Effector memory CD8-positive, alpha-beta T cell (primary cell): Measurements from ENCODE around the gene CELF5.
A peak's percentile ranks its signal among the peaks of the same experiment; 100 is the strongest.

Experiments
- ATAC-seq: fragments of 150-1000 bp; cut with Tn5 transposase; replicated peaks from 2 replicates; pipeline ENCODE4 v1.10.0; 2021; ENCODE audit warnings: mild to moderate bottlenecking, moderate library complexity
- DNase-seq, 3 experiments: peaks; one replicate each; pipeline ENCODE4 v3.0.0; 2021
- H3K27ac Mint-ChIP-seq, 2 donors: one replicate each; pipeline ENCODE4 v1.8.0; 2022; ENCODE audit warnings: mild to moderate bottlenecking in 2 of 2, mixed read lengths in 2 of 2, moderate library complexity in 2 of 2
- H3K27me3 Mint-ChIP-seq, 2 donors: one replicate each; pipeline ENCODE4 v1.8.0; 2022; ENCODE audit warnings: mixed read lengths in 2 of 2
- H3K36me3 Mint-ChIP-seq: one replicate; pipeline ENCODE4 v1.8.0; 2022; ENCODE audit warnings: mild to moderate bottlenecking, moderate library complexity, mixed read lengths; ENCODE audit not compliant: insufficient read depth
- H3K4me1 Mint-ChIP-seq, 2 donors: one replicate each; pipeline ENCODE4 v1.8.0; 2022; ENCODE audit warnings: low read depth in 2 of 2, mixed read lengths in 2 of 2
- H3K4me3 Mint-ChIP-seq, 2 donors: one replicate each; pipeline ENCODE4 v1.8.0; 2022; ENCODE audit warnings: mild to moderate bottlenecking in 2 of 2, mixed read lengths in 2 of 2, moderate library complexity in 2 of 2
- H3K9me3 Mint-ChIP-seq, 2 donors: one replicate each; pipeline ENCODE4 v1.8.0; 2022; ENCODE audit warnings: mixed read lengths in 2 of 2

CELF5 gene

GRCh38 chr19:3269916-3270671 is 45.6 kb downstream of the CELF5 start:
- peaks cover 4 to 10% of the 10 kb centered on the region in 2 donors for H3K4me1 Mint-ChIP-seq
- DNase-seq: no peak
- no peak overlapping the region for H3K4me3 Mint-ChIP-seq
- no peak overlapping the region for H3K27ac Mint-ChIP-seq
- peaks cover 3% of the 10 kb centered on the region for H3K36me3 Mint-ChIP-seq
- H3K27me3 Mint-ChIP-seq: peaks cover 38 to 62% of the 10 kb centered on the region in 2 donors
- no peak for ATAC-seq
- H3K9me3 Mint-ChIP-seq: no peaks in the 10 kb centered on the region

GRCh38 chr19:3270902-3271301 is 46.4 kb downstream of the CELF5 start:
- ATAC-seq (no peak), DNase-seq (no peak)
- peaks cover 3% of the 10 kb centered on the region for H3K36me3 Mint-ChIP-seq
- peaks cover 7 to 13% of the 10 kb centered on the region in 2 donors for H3K4me1 Mint-ChIP-seq
- no peak overlapping the region for H3K4me3 Mint-ChIP-seq
- no peak overlapping the region for H3K27ac Mint-ChIP-seq
- H3K9me3 Mint-ChIP-seq: no peaks in the 10 kb centered on the region
- peaks cover 38 to 60% of the 10 kb centered on the region in 2 donors for H3K27me3 Mint-ChIP-seq

- H3K36me3 Mint-ChIP-seq: peaks cover 3% of the 10 kb centered on the region
- ATAC-seq (no peak), DNase-seq (no peak)
- no peak overlapping the region for H3K27ac Mint-ChIP-seq
- peaks cover 7 to 13% of the 10 kb centered on the region in 2 donors for H3K4me1 Mint-ChIP-seq
- H3K4me3 Mint-ChIP-seq: no peak overlapping the region
- peaks cover 28 to 47% of the 10 kb centered on the region in 2 donors for H3K27me3 Mint-ChIP-seq
- no peaks in the 10 kb centered on the region for H3K9me3 Mint-ChIP-seq
Measured at GRCh38 chr19:3272401-3272931, 48.0 kb downstream of the CELF5 start.

GRCh38 chr19:3272952-3273351 is 48.5 kb downstream of the CELF5 start:
- peaks cover 3% of the 10 kb centered on the region for H3K36me3 Mint-ChIP-seq
- ATAC-seq (no peak), DNase-seq (no peak)
- no peaks in the 10 kb centered on the region for H3K9me3 Mint-ChIP-seq
- no peak overlapping the region for H3K4me3 Mint-ChIP-seq
- H3K27ac Mint-ChIP-seq: no peak overlapping the region
- peaks cover 7 to 13% of the 10 kb centered on the region in 2 donors for H3K4me1 Mint-ChIP-seq
- peaks cover 23 to 43% of the 10 kb centered on the region in 2 donors for H3K27me3 Mint-ChIP-seq

- Mint-ChIP-seq H3K4me3 (peak overlapping the region; percentile 83 to 84), H3K27ac (no peak overlapping the region), H3K36me3 (peaks cover 5% of the 10 kb centered on the region), H3K4me1 (peaks cover 7 to 13% of the 10 kb centered on the region in 2 donors), H3K27me3 (peaks cover 9 to 28% of the 10 kb centered on the region in 2 donors), H3K9me3 (no peaks in the 10 kb centered on the region)
- DNase-seq (no peak), ATAC-seq (no peak)
Measured at GRCh38 chr19:3274245-3274941, 49.9 kb downstream of the CELF5 start.

GRCh38 chr19:3274942-3275582 is 50.6 kb downstream of the CELF5 start:
- peaks cover 5% of the 10 kb centered on the region for H3K36me3 Mint-ChIP-seq
- H3K27ac Mint-ChIP-seq: peak overlapping the region; percentile 62 to 70
- DNase-seq (no peak), ATAC-seq (peak; percentile 30)
- H3K27me3 Mint-ChIP-seq: peaks cover 2 to 21% of the 10 kb centered on the region in 2 donors
- H3K4me1 Mint-ChIP-seq: peaks cover 7 to 13% of the 10 kb centered on the region in 2 donors
- H3K4me3 Mint-ChIP-seq: peak overlapping the region; percentile 83 to 84
- H3K9me3 Mint-ChIP-seq: no peaks in the 10 kb centered on the region

GRCh38 chr19:3275583-3276340 is 51.3 kb downstream of the CELF5 start:
- Mint-ChIP-seq H3K36me3 (peaks cover 5% of the 10 kb centered on the region), H3K4me3 (peak overlapping the region; percentile 83 to 84), H3K4me1 (peaks cover 7 to 13% of the 10 kb centered on the region in 2 donors), H3K9me3 (no peaks in the 10 kb centered on the region), H3K27ac (peak overlapping the region; percentile 62 to 70), H3K27me3 (peaks cover 0 to 17% of the 10 kb centered on the region in 2 donors)
- ATAC-seq (peak; percentile 85), DNase-seq (peak; percentile 85 to 87 (median 87))

GRCh38 chr19:3276341-3276799 is 51.9 kb downstream of the CELF5 start:
- no peaks in the 10 kb centered on the region for H3K9me3 Mint-ChIP-seq
- DNase-seq (peak; percentile 20 to 33 (median 30)), ATAC-seq (peak; percentile 18)
- H3K27ac Mint-ChIP-seq: no peak overlapping the region
- H3K36me3 Mint-ChIP-seq: peaks cover 5% of the 10 kb centered on the region
- H3K27me3 Mint-ChIP-seq: peaks cover 0 to 16% of the 10 kb centered on the region in 2 donors
- peaks cover 7 to 13% of the 10 kb centered on the region in 2 donors for H3K4me1 Mint-ChIP-seq
- H3K4me3 Mint-ChIP-seq: peak overlapping the region; percentile 83 to 84

- Mint-ChIP-seq H3K36me3 (peaks cover 5% of the 10 kb centered on the region), H3K27me3 (peaks cover 0 to 13% of the 10 kb centered on the region in 2 donors), H3K27ac (no peak overlapping the region), H3K4me1 (peaks cover 7 to 13% of the 10 kb centered on the region in 2 donors), H3K9me3 (no peaks in the 10 kb centered on the region), H3K4me3 (no peak overlapping the region)
- no peak for DNase-seq
- no peak for ATAC-seq
Measured at GRCh38 chr19:3277649-3278048, 53.2 kb downstream of the CELF5 start.

GRCh38 chr19:3278294-3278693 is 53.8 kb downstream of the CELF5 start:
- Mint-ChIP-seq H3K36me3 (peaks cover 5% of the 10 kb centered on the region), H3K27me3 (peaks cover 0 to 13% of the 10 kb centered on the region in 2 donors), H3K4me1 (peaks cover 7 to 13% of the 10 kb centered on the region in 2 donors), H3K9me3 (no peaks in the 10 kb centered on the region), H3K27ac (no peak overlapping the region), H3K4me3 (no peak overlapping the region)
- ATAC-seq (no peak), DNase-seq (no peak)

GRCh38 chr19:3278749-3279148 is 54.3 kb downstream of the CELF5 start:
- DNase-seq: no peak
- Mint-ChIP-seq H3K9me3 (no peaks in the 10 kb centered on the region), H3K4me1 (peaks cover 7 to 13% of the 10 kb centered on the region in 2 donors), H3K27me3 (peaks cover 0 to 13% of the 10 kb centered on the region in 2 donors), H3K36me3 (peaks cover 5% of the 10 kb centered on the region), H3K27ac (no peak overlapping the region), H3K4me3 (no peak overlapping the region)
- ATAC-seq: no peak

- Mint-ChIP-seq H3K9me3 (no peaks in the 10 kb centered on the region), H3K4me3 (no peak overlapping the region), H3K36me3 (peaks cover 5% of the 10 kb centered on the region), H3K27ac (no peak overlapping the region), H3K27me3 (peaks cover 0 to 13% of the 10 kb centered on the region in 2 donors), H3K4me1 (peaks cover 9 to 15% of the 10 kb centered on the region in 2 donors)
- ATAC-seq (no peak), DNase-seq (no peak)
Measured at GRCh38 chr19:3279306-3279705, 54.8 kb downstream of the CELF5 start.
